Measurements from ENCODE around the gene TBL1X. TPM values are rescaled to one million over a fixed set of nuclear protein-coding genes. Genes with fewer than 3 reads are reported as not detected.

TBL1X gene
- total and polyA plus RNA-seq, 2 of the 8 experiments (the other 6 are each of a cell fraction or from before 2014, with no cell fraction given): 13.3 to 25.6 TPM

DNA sequence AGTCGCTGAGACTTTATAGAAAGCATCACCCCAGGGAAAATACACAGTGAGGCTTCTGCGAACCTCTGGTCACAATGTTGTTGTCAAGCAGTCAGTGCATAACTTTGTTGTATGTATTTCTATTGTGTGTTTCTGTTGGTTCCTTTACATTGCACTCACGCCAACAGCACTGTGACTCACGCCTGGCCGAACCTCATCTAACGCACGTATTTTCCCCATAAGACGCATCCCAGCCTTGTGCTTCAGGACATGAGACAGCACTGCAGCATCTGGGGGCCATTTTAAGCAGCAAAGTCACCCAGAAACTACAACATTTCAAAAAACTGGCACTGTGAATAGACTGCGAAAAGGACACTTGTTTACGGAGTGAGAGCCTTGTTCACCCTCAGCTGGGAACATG lies 30.6 kb downstream of the TBL1X start (continued):
- TF ChIP-seq SAP30 (IDR thresholded peaks at IDR 0.05; ENCODE audit: insufficient read depth, insufficient replicate concordance, low read length) (no peak), ASH2L (IDR thresholded peaks at IDR 0.05; ENCODE audit: low read length) (no peak), RXRA (IDR thresholded peaks at IDR 0.05; ENCODE audit: insufficient read depth, low read depth, low read length) (no peak), TCF12 (IDR thresholded peaks at IDR 0.05; ENCODE audit: low read depth, low read length) (no peak)
- TF ChIP-seq, protein P1, sequence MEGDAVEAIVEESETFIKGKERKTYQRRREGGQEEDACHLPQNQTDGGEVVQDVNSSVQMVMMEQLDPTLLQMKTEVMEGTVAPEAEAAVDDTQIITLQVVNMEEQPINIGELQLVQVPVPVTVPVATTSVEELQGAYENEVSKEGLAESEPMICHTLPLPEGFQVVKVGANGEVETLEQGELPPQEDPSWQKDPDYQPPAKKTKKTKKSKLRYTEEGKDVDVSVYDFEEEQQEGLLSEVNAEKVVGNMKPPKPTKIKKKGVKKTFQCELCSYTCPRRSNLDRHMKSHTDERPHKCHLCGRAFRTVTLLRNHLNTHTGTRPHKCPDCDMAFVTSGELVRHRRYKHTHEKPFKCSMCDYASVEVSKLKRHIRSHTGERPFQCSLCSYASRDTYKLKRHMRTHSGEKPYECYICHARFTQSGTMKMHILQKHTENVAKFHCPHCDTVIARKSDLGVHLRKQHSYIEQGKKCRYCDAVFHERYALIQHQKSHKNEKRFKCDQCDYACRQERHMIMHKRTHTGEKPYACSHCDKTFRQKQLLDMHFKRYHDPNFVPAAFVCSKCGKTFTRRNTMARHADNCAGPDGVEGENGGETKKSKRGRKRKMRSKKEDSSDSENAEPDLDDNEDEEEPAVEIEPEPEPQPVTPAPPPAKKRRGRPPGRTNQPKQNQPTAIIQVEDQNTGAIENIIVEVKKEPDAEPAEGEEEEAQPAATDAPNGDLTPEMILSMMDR (IDR thresholded peaks at IDR 0.05; ENCODE audit: control extremely low read depth in 1 of 3, insufficient read depth in 1 of 3, low read depth in 1 of 3, low read length in 3 of 3): no peak

Measured in H1 (cell line).